NCI-H1048 (cell line): ENCODE results near the gene SIRT4.
A peak's percentile ranks its signal among the peaks of the same experiment; 100 is the strongest.
"Not testable (repeated sequence)": the region's sequence is repeated elsewhere in the genome, so short reads cannot be mapped to it uniquely, and the experiment has no call there.

Source experiments
- DNase-seq: peaks from one replicate; lab custom pipeline; 2025; lab: John Stamatoyannopoulos, UW

Gene SIRT4, protein sequence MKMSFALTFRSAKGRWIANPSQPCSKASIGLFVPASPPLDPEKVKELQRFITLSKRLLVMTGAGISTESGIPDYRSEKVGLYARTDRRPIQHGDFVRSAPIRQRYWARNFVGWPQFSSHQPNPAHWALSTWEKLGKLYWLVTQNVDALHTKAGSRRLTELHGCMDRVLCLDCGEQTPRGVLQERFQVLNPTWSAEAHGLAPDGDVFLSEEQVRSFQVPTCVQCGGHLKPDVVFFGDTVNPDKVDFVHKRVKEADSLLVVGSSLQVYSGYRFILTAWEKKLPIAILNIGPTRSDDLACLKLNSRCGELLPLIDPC

DNA sequence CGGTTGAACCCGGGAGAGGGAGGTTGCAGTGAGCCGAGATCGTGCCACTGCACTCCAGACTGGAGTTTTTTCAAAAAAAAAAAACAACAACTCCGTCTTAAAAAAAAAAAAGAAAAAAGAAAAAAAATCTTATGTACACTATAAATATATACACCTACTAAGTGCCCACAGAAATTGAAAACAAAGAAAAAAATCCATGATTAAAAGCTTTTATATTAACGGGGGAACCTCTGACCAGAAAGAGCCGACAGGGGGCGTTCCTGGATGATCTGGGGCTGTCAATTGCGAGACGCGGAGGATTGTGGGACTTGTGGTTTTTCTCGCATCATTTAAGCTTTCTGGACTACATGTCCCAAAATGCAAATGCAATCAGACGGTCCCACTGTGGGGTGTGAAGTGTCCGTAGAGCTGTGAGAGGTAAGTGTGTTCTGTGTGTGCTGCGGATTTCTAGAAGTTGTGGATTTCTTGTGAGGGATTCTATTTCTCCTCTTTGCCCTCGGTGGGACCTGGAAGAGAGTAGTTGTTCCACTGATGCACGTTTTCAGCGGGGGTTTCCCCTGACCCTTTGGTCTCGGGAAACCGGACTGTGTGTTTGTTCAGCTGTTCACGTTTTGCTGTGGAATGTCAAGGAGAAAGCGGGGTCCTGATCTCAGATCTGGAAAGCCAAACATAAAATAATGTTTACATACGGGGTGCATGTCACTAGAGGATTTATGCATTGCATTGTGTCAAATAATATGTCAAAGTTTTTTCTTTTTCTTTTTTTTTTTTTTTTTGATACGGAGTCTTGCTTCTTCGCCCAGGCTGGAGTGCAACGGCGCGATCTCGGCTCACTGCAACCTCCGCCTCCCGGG lies at the start of gene SIRT4:
Gene SIRT4, plus strand, starts transcription at position 360 of the 854 bp plus-strand sequence. CDS start 1,241 bp downstream, outside the sequence.
- peak; percentile 80 for DNase-seq

DNA sequence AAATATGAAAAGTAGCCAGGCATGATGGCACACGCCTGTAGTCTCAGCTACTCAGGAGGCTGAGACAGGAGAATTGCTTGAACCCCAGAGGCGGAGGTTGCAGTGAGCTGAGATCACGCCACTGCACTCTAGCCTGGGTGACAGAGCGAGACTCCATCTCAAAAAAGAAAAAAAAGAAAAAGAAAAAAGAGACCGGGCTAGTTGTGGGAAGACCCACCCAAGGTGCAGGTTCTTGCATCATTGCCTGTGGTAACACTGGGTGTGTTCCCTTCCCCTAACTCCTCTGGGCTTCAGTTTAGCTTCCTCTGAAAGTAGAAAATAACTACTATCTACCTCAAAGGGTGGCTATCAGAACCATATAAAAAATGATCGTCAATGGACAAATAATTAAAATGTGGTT lies 48.8 kb upstream of the SIRT4 start:
- DNase-seq: not testable (repeated sequence)

DNA sequence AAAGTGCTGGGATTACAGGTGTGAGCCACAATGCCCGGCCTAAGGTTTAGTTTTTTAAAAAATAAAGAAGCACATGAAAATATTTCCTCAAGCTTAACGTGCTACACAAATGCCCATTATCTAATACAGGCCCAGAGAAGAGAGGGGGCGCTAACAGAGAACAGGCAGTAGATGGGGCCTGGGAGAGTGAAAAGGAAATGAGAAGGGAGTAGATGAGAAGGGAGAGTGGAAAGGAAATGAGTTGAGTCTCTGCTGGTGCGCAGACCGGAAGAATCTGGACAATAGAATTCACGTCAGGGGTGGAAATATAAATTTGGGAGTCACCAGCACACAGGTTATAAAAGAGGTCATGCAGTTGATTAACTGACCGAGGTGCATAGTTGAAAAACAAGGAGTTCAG lies 47.3 kb upstream of the SIRT4 start:
- DNase-seq: no peak

DNA sequence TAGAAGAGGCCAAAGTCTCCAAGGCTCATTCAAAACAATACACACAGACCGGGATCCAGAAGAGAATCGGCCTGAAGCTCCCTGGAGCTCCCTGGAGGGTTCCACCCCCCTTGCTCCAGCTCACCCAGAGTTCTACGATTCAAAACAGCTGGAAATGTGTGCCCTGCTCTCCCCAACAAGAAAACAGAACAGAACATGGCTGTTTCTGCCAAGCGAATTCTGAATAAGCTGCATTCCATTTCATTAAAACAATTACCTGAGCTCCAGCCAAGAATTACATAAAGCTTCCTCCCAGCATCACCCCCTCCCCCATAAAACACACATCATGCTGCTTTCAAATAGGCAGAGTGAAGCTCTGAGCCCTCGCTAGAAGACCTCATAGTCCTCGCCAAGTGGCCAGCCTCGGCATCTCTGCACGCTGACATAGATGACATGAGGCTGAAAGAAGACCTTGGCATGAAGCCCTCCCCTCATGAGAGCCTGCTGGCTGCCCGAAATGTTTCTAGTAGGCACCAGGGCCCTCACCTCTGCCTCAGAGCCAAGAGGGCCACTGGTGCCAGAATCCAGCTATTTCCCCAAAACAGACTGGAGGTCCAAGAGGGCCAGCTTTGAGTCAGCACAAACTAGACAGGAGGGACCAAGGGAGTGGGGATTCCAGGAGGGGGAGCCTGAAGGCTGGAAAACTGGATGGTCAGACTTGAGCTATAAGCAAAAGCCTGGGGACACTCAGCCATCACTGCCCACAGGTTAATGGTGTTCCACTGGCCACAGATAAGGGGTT lies 44.9 kb upstream of the SIRT4 start:
- no peak for DNase-seq

DNA sequence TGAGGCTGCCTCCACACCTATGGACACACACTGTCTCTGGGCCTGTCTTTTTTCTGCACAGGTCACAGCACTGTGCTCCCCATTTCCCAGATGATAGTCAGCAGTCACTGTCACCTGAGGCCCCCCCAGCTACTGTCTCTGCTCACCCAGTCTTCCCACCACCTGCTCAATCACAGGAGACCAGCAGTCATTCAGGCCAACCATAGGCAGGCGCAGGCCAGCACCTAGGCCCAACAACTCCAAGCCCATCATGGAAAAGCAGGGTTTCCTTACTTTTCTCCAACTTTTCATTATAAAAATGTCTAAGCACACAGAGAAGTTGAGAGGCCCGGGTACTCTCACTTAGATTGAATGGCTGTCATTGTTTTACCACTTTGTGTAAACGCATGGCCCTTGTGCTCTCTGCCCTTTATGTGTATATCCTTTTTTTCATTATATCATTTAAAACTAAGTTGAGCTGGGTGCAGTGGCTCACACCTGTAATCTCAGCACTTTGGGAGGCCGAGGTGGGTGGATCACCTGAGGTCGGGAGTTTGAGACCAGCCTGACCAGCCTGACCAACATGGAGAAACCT lies 43.7 kb upstream of the SIRT4 start:
- DNase-seq: no peak

DNA sequence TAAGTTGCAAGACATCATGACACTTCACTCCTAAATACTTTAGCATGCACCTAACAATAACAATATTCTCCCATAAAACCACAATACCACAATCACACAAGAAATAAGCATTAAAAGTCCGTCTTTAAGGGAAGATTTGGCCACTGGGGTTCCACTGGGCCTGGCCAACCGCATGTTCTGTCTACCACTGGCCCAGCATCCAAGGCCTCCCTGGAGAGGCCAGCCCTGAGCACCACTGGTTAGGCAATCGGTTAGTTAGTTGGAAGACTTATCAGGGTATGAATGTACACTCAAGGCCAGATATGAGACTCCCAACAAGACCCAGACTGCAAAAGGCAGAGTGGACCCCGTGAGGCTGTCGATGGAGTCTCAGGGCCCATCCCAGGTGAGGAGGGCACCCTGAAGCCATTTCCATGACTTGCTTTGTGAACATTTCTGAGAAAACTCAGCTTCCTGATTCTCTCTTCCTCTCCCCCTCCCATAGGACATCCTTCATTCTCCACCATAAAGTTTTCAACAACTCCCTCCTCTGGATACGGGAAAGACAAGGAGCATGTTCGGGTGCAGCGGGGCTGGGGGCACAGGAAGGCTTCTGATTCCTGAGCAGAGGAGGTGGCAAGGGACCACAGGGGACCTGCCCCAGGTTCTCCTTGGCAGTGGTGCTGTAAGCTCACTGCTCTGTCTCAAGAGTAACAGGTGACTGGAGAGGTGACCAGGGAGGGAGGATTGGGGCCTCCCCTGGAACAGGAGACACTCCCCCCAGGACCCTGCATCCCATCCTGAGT lies 42.5 kb upstream of the SIRT4 start:
- DNase-seq: no peak

DNA sequence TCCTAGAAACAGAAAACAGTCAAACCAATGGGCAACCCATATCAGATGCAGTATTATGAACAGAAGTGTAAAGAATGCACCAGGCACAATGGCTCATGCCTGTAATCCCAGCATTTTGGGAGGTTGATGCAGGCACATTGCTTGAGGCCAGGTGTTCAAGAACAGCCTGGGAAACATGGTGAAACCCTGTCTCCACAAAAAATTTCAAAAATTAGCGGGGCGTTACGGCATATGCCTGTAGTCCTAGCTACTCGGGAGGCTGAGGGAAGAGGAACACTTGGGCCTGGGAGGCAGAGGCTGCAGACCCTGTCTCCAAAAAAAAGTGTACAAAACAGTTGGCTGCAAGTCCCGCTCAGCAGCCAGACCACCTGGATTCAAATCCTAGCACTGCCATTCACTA lies 41.5 kb upstream of the SIRT4 start:
- DNase-seq: no peak

DNA sequence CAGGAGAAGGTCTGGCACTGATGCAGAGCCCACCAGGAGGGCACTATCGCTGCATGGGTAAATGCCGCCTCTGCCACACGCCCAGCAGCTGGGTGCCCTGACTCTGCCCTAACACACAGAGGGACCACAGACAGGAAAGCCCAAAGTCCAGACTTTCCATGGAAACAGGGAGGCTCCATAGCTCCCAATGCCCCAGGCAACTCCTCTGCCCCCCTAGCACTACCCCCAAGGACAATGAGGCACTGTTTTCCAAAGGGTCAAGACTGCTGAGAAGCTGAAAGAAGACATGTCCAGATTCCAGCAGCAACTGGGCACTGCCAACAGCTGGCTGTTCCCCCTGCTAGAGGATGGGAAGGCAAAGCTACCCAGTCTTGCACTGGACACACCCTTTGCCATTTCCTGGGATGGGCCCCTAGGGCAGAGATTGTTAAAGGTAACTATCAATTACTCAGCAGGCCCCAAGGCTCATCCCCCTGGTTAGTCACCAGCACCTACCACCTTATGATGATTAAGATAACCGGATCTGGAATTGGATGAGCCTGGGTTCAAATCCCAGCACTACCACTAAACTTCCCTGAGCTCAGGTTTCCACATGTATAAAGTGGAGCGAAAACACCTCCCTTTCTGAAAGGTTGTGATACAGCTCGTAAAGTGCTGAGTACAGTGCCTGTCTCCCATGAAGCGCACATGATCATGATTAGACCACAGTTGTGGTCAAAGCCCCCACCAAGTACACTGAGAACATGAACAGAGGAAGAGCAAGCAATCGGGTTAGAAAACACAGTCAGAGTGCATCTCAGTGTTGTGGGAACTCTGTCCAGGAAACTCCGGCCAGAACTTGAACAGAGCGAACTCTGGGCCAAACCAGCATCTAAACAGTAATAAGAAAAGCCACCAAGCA lies 39.9 kb upstream of the SIRT4 start:
- no peak for DNase-seq

DNA sequence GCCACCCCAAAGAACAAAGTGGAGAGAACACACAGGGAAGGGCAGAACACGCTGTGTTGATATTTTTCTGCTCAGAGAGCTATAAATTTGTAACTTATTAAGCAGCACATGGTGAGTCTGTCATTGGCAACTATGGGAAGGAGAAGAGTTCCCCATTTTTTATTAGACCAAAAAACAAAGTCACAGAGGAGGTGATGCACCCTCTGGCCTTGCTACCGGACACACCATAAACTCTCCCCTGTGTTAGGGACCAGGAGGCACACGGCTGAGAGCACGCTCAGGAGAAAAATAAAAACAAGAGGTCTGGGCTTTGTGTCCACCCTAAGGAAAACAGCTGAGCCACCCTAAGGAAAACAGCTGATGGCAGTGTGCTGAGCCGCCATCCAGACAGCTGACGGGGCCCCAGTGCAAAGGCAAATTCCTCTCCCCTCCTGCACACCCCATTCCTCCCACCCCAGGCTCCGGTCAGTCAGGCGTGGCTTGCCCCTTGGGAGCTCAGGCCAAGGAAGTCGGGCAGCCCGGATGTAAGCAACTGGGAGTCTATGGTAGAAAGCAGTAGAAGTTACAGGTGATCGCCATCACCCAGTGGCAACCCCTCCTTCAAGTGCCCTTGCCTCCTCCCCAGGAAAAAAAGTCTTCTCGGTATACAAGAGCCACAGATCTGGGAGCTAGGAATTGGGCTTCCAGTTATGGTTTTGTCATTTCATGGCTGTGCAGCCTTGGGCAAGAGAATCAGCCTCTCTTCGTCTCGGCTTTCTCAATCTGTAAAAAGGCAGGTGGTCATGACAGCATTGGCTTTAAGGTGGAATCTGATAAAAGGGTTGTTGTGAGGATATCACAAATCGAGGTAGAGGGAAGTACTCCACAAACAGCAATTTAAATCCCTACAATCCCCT lies 39.0 kb upstream of the SIRT4 start:
- DNase-seq: no peak

DNA sequence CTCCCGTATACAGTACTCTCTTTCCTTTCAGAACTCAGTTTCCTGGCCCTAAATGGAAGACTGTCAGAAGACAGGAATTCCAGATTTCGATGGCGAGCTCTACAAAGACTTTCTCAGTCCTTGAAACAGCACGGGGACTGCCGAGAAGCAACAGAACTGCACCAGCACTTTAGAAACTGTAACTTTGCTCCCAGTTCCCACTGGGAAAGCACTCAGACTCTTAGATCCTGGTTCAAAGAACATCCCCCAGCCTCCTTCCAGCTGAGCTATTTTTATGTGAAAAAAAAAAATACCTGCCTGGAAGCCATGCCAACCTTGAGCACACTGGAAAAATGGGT lies 38.4 kb upstream of the SIRT4 start:
- DNase-seq: no peak

DNA sequence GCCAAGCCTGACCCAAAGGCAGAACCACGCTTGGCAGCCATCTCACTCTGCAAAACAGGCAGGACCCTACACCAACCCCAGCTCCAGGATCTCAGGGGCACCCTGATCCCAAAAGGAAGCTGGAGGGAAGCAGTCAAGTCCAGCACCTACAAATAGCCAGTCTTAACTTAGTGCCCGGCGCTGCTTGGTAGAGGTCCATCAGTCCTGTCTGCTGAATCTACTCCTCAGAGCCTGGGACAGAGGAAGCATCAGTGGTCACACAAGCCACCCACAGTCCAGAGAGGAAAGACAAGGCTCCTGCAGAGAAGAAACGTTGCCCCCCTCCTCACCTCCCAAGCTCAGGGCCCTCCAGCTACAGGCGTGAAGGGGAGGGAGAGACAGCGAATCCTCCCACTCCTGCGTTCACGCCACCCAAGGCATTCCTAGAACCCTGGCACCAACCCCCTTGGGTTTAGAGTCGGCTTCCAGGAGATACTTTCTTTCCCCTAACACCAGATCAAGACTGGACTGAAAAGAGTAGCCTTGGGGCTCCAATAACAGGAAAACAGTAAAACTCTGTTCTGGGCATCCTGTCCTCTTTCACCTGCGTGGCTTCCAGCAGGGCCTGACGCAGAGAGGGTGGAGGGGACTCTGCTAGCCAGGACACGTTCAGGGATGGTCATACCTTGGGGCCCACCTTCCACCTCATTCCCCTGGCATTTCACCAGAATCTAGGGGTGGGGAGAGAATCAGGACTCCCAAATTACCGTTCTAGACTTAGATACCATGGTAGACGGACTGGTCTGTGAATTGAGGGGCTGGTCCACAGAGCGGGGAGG lies 37.8 kb upstream of the SIRT4 start:
- no peak for DNase-seq

DNA sequence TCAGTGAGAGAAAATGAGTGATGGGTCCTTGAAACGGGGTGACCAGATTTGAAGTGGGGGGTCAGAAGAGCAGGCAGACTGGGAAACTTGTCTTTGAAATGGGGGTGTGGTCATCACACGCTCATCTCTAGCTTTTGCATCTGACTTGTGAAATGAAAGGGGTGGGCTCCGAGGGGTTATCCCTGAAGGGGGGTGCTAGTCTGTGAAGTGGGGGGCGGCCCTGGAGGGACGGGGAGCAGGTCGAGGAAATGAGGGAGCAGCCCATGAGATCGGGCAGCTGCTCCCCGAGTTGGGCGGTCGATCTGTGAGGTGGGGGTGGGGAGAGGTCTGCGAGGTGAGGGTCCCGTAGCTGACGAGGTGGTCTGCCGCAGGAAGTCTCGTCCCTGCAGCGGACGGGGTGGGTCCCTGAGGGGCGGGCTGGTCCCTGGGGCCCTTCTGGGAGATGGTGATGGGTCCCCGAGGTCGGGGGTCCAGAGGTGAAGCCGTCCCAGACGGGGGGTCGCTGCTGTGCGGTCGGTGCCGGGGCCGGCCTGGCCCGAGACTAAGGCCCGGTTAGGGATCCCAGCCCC lies 37.1 kb upstream of the SIRT4 start:
- no peak for DNase-seq

DNA sequence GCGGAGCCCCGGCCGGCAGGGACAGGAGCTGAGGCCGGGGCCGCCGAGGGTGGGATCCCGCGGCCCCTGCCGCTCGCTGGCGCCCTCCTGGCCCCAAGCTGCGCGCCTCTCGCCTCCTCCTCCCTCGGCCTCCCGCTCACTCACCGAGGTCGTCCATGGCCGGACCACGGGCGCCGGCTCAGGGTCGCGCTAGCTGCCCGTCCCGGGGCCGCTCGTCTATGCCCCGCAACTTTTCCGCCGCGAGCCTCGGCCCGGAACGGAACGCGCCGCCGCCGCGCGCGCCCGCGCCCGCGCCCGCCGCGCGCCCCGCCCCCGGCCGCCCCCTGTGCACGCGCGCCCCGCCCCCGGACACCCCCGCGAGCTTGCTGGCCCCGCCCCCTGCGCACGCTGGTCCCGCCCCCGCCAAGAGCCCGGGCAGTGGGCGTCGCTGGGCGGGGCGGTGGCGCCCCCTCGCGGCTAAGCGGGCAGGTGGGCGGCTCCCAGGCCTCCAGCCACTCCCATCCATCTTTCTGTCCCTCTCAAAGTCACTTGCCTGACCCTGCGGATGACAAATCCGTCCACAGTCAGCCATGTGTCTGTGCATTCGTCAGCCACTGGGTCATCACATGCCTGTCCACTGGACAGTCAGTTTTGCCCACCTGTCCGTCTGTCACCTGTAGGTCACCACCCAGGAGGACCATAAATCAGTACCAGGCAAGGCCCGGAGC lies 36.5 kb upstream of the SIRT4 start, which contains the start of gene PXN:
Gene PXN, minus strand, starts transcription at position 258 of the 707 bp plus-strand sequence. Its CDS starts 101 bp downstream, at position 157.
- DNase-seq: peak; percentile 27

DNA sequence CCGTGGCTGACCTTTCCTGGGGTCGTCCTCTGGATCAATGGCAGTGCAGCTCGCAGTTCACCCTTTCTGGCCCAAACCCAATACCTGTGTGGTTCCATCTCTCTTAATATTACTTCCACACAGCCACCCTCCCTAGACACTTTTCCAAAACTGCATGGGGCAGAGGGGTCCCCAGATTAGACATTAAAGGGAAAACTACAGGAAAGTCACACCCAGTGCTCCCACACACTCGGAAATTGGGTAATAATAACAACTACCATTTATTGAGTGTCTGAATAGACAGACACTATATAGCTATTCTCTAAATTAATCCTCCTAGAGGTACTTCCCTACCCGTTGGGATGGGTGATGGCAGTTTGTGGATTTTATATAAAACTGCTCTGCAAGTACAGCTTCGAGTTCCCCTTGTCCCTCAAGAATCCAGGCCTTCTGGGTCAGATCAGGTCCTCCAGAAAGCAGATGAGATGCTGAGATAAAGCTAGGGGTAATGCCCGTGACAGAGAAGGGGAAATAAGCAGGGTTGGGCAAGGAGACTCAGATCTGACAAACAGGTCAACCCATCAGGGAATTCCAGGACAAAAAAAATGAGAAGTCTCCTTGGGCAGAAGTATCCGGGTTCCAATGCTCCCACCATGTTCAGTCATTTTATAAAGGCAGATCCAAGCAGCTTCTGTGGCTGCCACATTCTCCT lies 35.8 kb upstream of the SIRT4 start:
- no peak for DNase-seq

DNA sequence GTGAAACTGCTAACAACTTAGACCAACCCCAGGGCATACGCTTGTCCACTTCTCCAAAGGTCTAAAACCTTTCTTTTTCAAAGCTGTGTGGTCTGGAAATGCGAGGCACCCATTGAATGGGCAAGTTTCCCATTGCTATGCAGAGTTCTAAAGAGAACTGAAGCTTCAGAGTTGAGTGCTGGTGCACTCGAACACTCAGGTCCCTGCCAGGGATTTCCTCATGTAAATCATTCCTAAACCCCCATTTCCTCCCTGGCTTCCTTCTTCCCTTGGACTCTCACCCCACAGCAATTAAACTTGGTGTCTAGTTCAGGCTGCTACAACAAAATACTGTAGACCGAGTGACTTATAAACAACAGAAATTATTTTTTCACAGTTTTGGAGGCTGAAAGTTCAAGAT lies 34.4 kb upstream of the SIRT4 start:
- DNase-seq: no peak

DNA sequence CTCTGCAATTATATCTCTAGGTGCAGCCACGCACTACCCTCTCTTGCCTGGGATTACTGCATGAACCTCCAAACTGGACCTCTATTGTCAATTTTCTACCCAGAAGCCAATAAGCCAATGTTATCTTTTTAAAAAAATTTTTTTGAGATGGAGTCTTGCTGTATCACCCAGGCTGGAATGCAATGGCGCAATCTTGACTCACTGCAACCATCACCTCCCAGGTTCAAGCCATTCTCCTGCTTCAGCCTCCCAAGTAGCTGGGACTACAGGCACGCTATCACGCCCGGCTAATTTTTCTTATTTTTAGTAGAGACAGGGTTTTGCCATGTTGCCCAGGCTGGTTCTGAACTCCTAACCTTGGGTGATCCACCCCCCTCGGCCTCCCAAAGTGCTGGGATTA lies 25.4 kb upstream of the SIRT4 start:
- DNase-seq: no peak
